ENCODE results near the gene CRY1. TPM values are rescaled to one million over a fixed set of nuclear protein-coding genes. Genes with fewer than 3 reads are reported as not detected.

CRY1 gene
- polyA plus RNA-seq, 1 donor (not counting 4 experiments of a cell fraction or from before 2014, with no cell fraction given), result 10.0 TPM

DNA sequence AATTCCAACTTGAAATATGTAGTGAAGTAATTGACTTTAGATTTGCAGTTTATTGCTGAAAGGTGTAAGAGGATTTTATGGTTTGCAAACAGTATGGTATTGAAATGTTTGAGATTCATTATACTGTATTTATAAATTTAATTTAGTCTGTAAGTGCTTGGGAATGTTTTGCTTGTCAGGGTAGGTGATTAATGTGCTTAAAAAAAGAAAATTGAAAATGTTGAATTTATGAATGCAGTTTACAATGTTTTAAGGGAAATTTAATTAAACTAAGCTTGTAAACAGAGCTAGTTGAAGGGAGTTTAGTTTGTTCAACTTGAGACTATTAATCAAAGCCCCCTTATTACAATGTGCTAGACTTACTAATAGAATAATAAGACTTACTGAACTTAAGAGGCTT is 18.0 kb upstream of the CRY1 start:
- Histone ChIP-seq H3K9me1 (ENCODE audit: control insufficient read depth, extremely low read depth, insufficient read depth, low read length) (no peaks in the 10 kb centered on the region), H3K36me3 (ENCODE audit: control insufficient read depth in 2 of 2, extremely low read depth in 1 of 2, insufficient read depth in 2 of 2, low read length in 2 of 2) (no peaks in the 10 kb centered on the region), H3K4me1 (ENCODE audit: control insufficient read depth, extremely low read depth, insufficient read depth, low read length) (no peaks in the 10 kb centered on the region), H4K20me1 (ENCODE audit: control insufficient read depth, extremely low read depth, insufficient read depth, low read length) (no peaks in the 10 kb centered on the region), H3K79me2 (ENCODE audit: control insufficient read depth, insufficient read depth, low read length) (no peaks in the 10 kb centered on the region), H3K9ac (ENCODE audit: control insufficient read depth, extremely low read depth, insufficient read depth, low read length) (no peak overlapping the region), H3K4me2 (ENCODE audit: control insufficient read depth, extremely low read depth, insufficient read depth, low read depth, low read length) (no peak overlapping the region), H3K27me3 (ENCODE audit: control insufficient read depth, extremely low read depth, insufficient read depth, low read length) (peaks cover 3% of the 10 kb centered on the region), H3K4me3 (ENCODE audit: control insufficient read depth in 2 of 3, extremely low read depth in 1 of 3, insufficient read depth in 2 of 3, low read depth in 1 of 3, low read length in 3 of 3) (no peak overlapping the region), H3K9me3 (ENCODE audit: control insufficient read depth, low read depth, low read length) (no peaks in the 10 kb centered on the region), H3K27ac (ENCODE audit: control insufficient read depth, insufficient read depth, low read length) (no peak overlapping the region), H2AFZ (ENCODE audit: control insufficient read depth, low read length) (no peak overlapping the region)
- no peak for FAIRE-seq
- TF ChIP-seq, protein P1, sequence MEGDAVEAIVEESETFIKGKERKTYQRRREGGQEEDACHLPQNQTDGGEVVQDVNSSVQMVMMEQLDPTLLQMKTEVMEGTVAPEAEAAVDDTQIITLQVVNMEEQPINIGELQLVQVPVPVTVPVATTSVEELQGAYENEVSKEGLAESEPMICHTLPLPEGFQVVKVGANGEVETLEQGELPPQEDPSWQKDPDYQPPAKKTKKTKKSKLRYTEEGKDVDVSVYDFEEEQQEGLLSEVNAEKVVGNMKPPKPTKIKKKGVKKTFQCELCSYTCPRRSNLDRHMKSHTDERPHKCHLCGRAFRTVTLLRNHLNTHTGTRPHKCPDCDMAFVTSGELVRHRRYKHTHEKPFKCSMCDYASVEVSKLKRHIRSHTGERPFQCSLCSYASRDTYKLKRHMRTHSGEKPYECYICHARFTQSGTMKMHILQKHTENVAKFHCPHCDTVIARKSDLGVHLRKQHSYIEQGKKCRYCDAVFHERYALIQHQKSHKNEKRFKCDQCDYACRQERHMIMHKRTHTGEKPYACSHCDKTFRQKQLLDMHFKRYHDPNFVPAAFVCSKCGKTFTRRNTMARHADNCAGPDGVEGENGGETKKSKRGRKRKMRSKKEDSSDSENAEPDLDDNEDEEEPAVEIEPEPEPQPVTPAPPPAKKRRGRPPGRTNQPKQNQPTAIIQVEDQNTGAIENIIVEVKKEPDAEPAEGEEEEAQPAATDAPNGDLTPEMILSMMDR (optimal IDR thresholded peaks at IDR 0.05 in 1 of 3, IDR thresholded peaks at IDR 0.05 in 1 of 3, conservative IDR thresholded peaks at IDR 0.05 in 1 of 3; ENCODE audit: extremely low read depth in 1 of 3, insufficient read depth in 2 of 3, low read length in 3 of 3), result no peak
- no peak for TF ChIP-seq EZH2 (IDR thresholded peaks at IDR 0.05; ENCODE audit: low read length)
- dilution Hi-C loops (cut with MboI; ENCODE audit: extremely low pct_ligation_motif_present, low sequenced_read_pairs), result no loop called here
- no peak for DNase-seq (ENCODE audit: low read depth, low spot score)

DNA sequence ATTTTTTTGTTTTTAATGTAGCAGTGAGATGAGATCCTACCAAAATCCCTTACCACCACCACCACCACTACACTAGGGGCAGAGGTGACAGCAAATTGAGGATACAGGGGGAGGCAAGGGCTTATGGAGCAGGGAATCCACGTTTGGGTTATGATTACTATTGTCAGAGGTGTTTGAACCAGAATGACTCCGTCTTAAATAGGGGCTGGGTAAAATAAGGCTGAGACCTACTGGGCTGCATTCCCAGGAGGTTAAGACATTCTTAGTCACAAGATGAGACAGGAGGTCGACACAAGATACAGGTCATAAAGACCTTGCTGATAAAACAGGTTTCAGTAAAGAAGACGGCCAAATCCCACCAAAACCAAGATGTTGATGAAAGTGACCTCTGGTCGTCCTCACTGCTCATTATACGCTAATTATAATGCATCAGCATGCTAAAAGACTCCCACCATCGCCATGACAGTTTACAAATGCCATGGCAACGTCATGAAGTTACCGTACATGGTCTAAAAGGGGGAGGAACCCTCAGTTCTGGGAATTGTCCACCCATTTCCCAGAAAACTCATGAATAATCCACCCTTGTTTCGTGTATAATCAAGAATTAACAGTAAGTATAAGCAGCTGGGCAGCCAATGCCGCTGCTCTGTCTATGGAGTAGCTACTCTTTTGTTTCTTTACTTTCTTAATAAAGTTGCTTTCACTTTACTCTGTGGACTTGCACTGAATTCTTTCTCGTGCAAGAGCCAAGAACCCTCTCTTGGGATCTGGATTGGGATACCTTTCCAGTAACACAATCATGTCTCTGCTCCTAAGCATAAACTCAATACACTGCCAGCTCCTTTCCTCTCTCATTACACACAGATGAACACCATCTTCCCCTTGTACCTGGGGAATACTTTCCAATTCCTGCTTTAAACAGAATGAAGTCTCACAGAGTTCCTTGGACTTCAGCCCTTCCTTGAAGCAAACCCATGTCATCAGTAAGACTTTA is 16.7 kb upstream of the CRY1 start:
- no peak overlapping the region for H3K27ac ChIP-seq (ENCODE audit: control insufficient read depth, insufficient read depth, low read length)
- no peaks in the 10 kb centered on the region for H3K79me2 ChIP-seq (ENCODE audit: control insufficient read depth, insufficient read depth, low read length)
- H3K9ac ChIP-seq (ENCODE audit: control insufficient read depth, extremely low read depth, insufficient read depth, low read length), result no peak overlapping the region
- FAIRE-seq, result no peak
- dilution Hi-C loops (cut with MboI; ENCODE audit: extremely low pct_ligation_motif_present, low sequenced_read_pairs), result no loop called here
- H3K4me1 ChIP-seq (ENCODE audit: control insufficient read depth, extremely low read depth, insufficient read depth, low read length), result peaks cover 2% of the 10 kb centered on the region
- no peak for DNase-seq (ENCODE audit: low read depth, low spot score)
- H3K9me3 ChIP-seq (ENCODE audit: control insufficient read depth, low read depth, low read length), result no peaks in the 10 kb centered on the region
- no peak overlapping the region for H2AFZ ChIP-seq (ENCODE audit: control insufficient read depth, low read length)
- no peaks in the 10 kb centered on the region for H3K9me1 ChIP-seq (ENCODE audit: control insufficient read depth, extremely low read depth, insufficient read depth, low read length)
- peaks cover 3% of the 10 kb centered on the region for H3K27me3 ChIP-seq (ENCODE audit: control insufficient read depth, extremely low read depth, insufficient read depth, low read length)
- H3K4me3 ChIP-seq (ENCODE audit: control insufficient read depth in 2 of 3, extremely low read depth in 1 of 3, insufficient read depth in 2 of 3, low read depth in 1 of 3, low read length in 3 of 3), result no peak overlapping the region
- H4K20me1 ChIP-seq (ENCODE audit: control insufficient read depth, extremely low read depth, insufficient read depth, low read length), result no peaks in the 10 kb centered on the region
- TF ChIP-seq EZH2 (IDR thresholded peaks at IDR 0.05; ENCODE audit: low read length), result no peak
- TF ChIP-seq, protein P1 (optimal IDR thresholded peaks at IDR 0.05 in 1 of 3, IDR thresholded peaks at IDR 0.05 in 1 of 3, conservative IDR thresholded peaks at IDR 0.05 in 1 of 3; ENCODE audit: extremely low read depth in 1 of 3, insufficient read depth in 2 of 3, low read length in 3 of 3), result no peak
- H3K4me2 ChIP-seq (ENCODE audit: control insufficient read depth, extremely low read depth, insufficient read depth, low read depth, low read length), result no peak overlapping the region
- no peaks in the 10 kb centered on the region for H3K36me3 ChIP-seq (ENCODE audit: control insufficient read depth in 2 of 2, extremely low read depth in 1 of 2, insufficient read depth in 2 of 2, low read length in 2 of 2)
